Lower leg skin (tissue), 3 donors: ENCODE results near the gene BDH1.
"Not testable (repeated sequence)": the region's sequence is repeated elsewhere in the genome, so short reads cannot be mapped to it uniquely, and the experiment has no call there.

ENCODE experiments used
- CTCF ChIP-seq, 3 donors: fragments of 450-650 bp; IDR thresholded peaks; one replicate each; pipeline ENCODE4 v1.5.1; 2016; ENCODE audit warnings: antibody characterized with exemption in 3 of 3, mild to moderate bottlenecking in 3 of 3, moderate library complexity in 2 of 3
- POLR2A ChIP-seq, 2 donors: fragments of 450-650 bp; IDR thresholded peaks; one replicate each; pipeline ENCODE4 v1.6.1; 2016 to 2017; ENCODE audit warnings: antibody characterized with exemption in 2 of 2, mild to moderate bottlenecking in 1 of 2, moderate library complexity in 1 of 2

GRCh38 chr3:197571074-197571879 lies 15.5 kb upstream of the BDH1 start:
- not testable (repeated sequence) for TF ChIP-seq CTCF, POLR2A (IDR thresholded peaks at IDR 0.05)
